Duodenal mucosa (tissue), 2 donors: ENCODE data around the gene SPRR1B.

ENCODE experiments used
- H3K27ac ChIP-seq: one replicate; pipeline ENCODE4 v1.7.0; 2013; ENCODE audit warnings: low read depth, low read length
- H3K27me3 ChIP-seq, 2 donors: one replicate each; pipeline ENCODE4 v1.7.0; 2013; ENCODE audit warnings: low read length in 2 of 2, control low read depth in 1 of 2; ENCODE audit not compliant: insufficient read depth in 2 of 2, control insufficient read depth in 1 of 2
- H3K36me3 ChIP-seq, 2 donors: one replicate each; pipeline ENCODE4 v1.7.0; 2013; ENCODE audit warnings: low read length in 2 of 2, control low read depth in 1 of 2; ENCODE audit not compliant: insufficient read depth in 2 of 2, control insufficient read depth in 1 of 2
- H3K4me1 ChIP-seq, 2 donors: one replicate each; pipeline ENCODE4 v1.7.0; 2013; ENCODE audit warnings: low read length in 2 of 2, control low read depth in 1 of 2; ENCODE audit not compliant: insufficient read depth in 2 of 2, control insufficient read depth in 1 of 2
- H3K4me3 ChIP-seq, 2 donors: one replicate each; pipeline ENCODE4 v1.7.0; 2013; ENCODE audit warnings: low read length in 2 of 2, low read depth in 1 of 2
- H3K9ac ChIP-seq, 2 donors: one replicate each; pipeline ENCODE4 v1.7.0; 2013; ENCODE audit warnings: low read length in 2 of 2, low read depth in 1 of 2
- H3K9me3 ChIP-seq, 2 donors: one replicate each; pipeline ENCODE4 v1.7.0; 2013; ENCODE audit warnings: low read length in 2 of 2, control low read depth in 1 of 2; ENCODE audit not compliant: control insufficient read depth in 1 of 2

The SPRR1B gene

GRCh38 chr1:153072806-153073726 is 42.1 kb downstream of the SPRR1B start:
- no peak overlapping the region for H3K27ac ChIP-seq
- no peak overlapping the region for H3K9ac ChIP-seq
- no peaks in the 10 kb centered on the region for H3K27me3 ChIP-seq
- no peak overlapping the region for H3K4me3 ChIP-seq
- no peaks in the 10 kb centered on the region for H3K9me3 ChIP-seq
- H3K4me1 ChIP-seq = no peaks in the 10 kb centered on the region
- H3K36me3 ChIP-seq = no peaks in the 10 kb centered on the region

GRCh38 chr1:153081736-153082135 is 50.7 kb downstream of the SPRR1B start:
- Histone ChIP-seq H3K27me3 (no peaks in the 10 kb centered on the region), H3K4me1 (no peaks in the 10 kb centered on the region)

More at GRCh38 chr1:153081736-153082135, 50.7 kb downstream of the SPRR1B start:
- H3K4me3 ChIP-seq = no peak overlapping the region
- no peaks in the 10 kb centered on the region for H3K9me3 ChIP-seq
- no peak overlapping the region for H3K27ac ChIP-seq
- no peak overlapping the region for H3K9ac ChIP-seq
- no peaks in the 10 kb centered on the region for H3K36me3 ChIP-seq
